Urinary bladder (tissue), 4 donors: ENCODE results near the gene ZNF468. TPM values are rescaled to one million over a fixed set of nuclear protein-coding genes. Genes with fewer than 3 reads are reported as not detected.
"Not testable (repeated sequence)": the region's sequence is repeated elsewhere in the genome, so short reads cannot be mapped to it uniquely, and the experiment has no call there.

ENCODE experiments used
- DNase-seq: peaks from one replicate; pipeline ENCODE4 v3.0.0-alpha.2; 2015; ENCODE audit errors: extremely low spot score
- H3K27ac ChIP-seq: one replicate; pipeline ENCODE4 v1.5.1; 2013; ENCODE audit warnings: low read depth, mild to moderate bottlenecking, moderate library complexity
- H3K36me3 ChIP-seq: one replicate; pipeline ENCODE4 v1.6.1; 2013; ENCODE audit warnings: mild to moderate bottlenecking, moderate library complexity; ENCODE audit not compliant: insufficient read depth
- H3K4me1 ChIP-seq: one replicate; pipeline ENCODE4 v1.6.1; 2013; ENCODE audit warnings: mild to moderate bottlenecking, moderate library complexity; ENCODE audit not compliant: insufficient read depth
- H3K4me3 ChIP-seq: one replicate; pipeline ENCODE4 v1.5.1; 2013; ENCODE audit warnings: low read depth, low read length
- WGBS: extraction: QIAGEN DNeasy Blood & Tissue Kit; methylation state at CpG from one replicate; pipeline ENCODE4 v1.1.7; 2013; 5-methylcytosine and 5-hydroxymethylcytosine counted together
- polyA plus RNA-seq: library from polyadenylated mRNA; stranded (reverse); fragments of 200-250 nt; gene quantifications from one replicate; pipeline ENCODE4 v1.2.3, GENCODE V29; 2013
- small RNA-seq: library from RNA; depleted of rRNA; stranded (forward); fragments of <200 nt; gene quantifications from one replicate; pipeline ENCODE3, GENCODE V24; 2014
- total RNA-seq: library from RNA; depleted of rRNA; stranded (reverse); fragments of >200 nt; gene quantifications from one replicate; pipeline ENCODE4 v1.2.3, GENCODE V29; 2014
- donor health status: healthy with polysubstance abuse.
- donor health status: healthy.

Gene ZNF468
- total and polyA plus RNA-seq, 2 donors, result 11.2 to 39.5 TPM

- DNase-seq, H3K27ac ChIP-seq, H3K4me1 ChIP-seq, H3K4me3 ChIP-seq: not testable (repeated sequence)
- 98% methylated on average over 9 of the region's 9 CpGs for WGBS
- peaks cover 12% of the 10 kb centered on the region for H3K36me3 ChIP-seq
Measured at GRCh38 chr19:52799950-52800640, 57.3 kb downstream of the ZNF468 start.

GRCh38 chr19:52789440-52789839 is 68.0 kb downstream of the ZNF468 start:
- no peak for DNase-seq
- no peaks in the 10 kb centered on the region for H3K4me1 ChIP-seq
- no peak overlapping the region for H3K4me3 ChIP-seq
- no peaks in the 10 kb centered on the region for H3K36me3 ChIP-seq
- H3K27ac ChIP-seq, result no peak overlapping the region
- 91% methylated on average over 6 of the region's 6 CpGs for WGBS

Small RNAs within 50 kb of the gene (small RNA-seq; reads per million reads assigned to genes)
- 0.18 reads per million for gene ZNF320

Other genes starting within 250 kb of the ZNF468 start
- gene ZNF83, start 219.3 kb downstream of the ZNF468 start, total RNA-seq, result 132 TPM
- gene ZNF83, start 219.3 kb downstream of the ZNF468 start, polyA plus RNA-seq, result 28.2 TPM
- 22.3 TPM for gene ZNF611, start 122.6 kb downstream of the ZNF468 start, total RNA-seq
- gene ZNF611, start 122.6 kb downstream of the ZNF468 start, polyA plus RNA-seq, result 6.6 TPM
- gene ZNF600, start 70.8 kb downstream of the ZNF468 start, total RNA-seq, result 9.1 TPM
- 4.1 TPM for gene ZNF600, start 70.8 kb downstream of the ZNF468 start, polyA plus RNA-seq
- gene ZNF28, start 36.0 kb downstream of the ZNF468 start, total RNA-seq, result 33.5 TPM
- gene ZNF28, start 36.0 kb downstream of the ZNF468 start, polyA plus RNA-seq, result 7.6 TPM
- gene ZNF320, start 40.0 kb upstream of the ZNF468 start, total RNA-seq, result 22.9 TPM
- gene ZNF320, start 40.0 kb upstream of the ZNF468 start, polyA plus RNA-seq, result 9.7 TPM
- 21.3 TPM for gene ZNF888, start 65.8 kb upstream of the ZNF468 start, total RNA-seq
- gene ZNF888, start 65.8 kb upstream of the ZNF468 start, polyA plus RNA-seq, result 4.2 TPM
- gene ZNF816, start 105.3 kb upstream of the ZNF468 start, total RNA-seq, result 27.4 TPM
- gene ZNF816, start 105.3 kb upstream of the ZNF468 start, polyA plus RNA-seq, result 5.9 TPM
- gene ERVV-1, start 156.3 kb upstream of the ZNF468 start, total RNA-seq, result not detected
- 0.05 TPM for gene ERVV-1, start 156.3 kb upstream of the ZNF468 start, polyA plus RNA-seq
- gene ERVV-2, start 187.1 kb upstream of the ZNF468 start, total RNA-seq, result not detected
- gene ERVV-2, start 187.1 kb upstream of the ZNF468 start, polyA plus RNA-seq, result not detected
- gene ZNF160, start 245.8 kb upstream of the ZNF468 start, total RNA-seq, result 60.1 TPM
- gene ZNF160, start 245.8 kb upstream of the ZNF468 start, polyA plus RNA-seq, result 28.0 TPM